ENCODE results near the gene ADAT1. TPM values are rescaled to one million over a fixed set of nuclear protein-coding genes. Genes with fewer than 3 reads are reported as not detected.
"Not testable (repeated sequence)": the region's sequence is repeated elsewhere in the genome, so short reads cannot be mapped to it uniquely, and the experiment has no call there.

The ADAT1 gene
- total and polyA plus RNA-seq, 2 donors (not counting 1 experiment from before 2014, with no cell fraction given): 28.4 to 71.2 TPM

DNA sequence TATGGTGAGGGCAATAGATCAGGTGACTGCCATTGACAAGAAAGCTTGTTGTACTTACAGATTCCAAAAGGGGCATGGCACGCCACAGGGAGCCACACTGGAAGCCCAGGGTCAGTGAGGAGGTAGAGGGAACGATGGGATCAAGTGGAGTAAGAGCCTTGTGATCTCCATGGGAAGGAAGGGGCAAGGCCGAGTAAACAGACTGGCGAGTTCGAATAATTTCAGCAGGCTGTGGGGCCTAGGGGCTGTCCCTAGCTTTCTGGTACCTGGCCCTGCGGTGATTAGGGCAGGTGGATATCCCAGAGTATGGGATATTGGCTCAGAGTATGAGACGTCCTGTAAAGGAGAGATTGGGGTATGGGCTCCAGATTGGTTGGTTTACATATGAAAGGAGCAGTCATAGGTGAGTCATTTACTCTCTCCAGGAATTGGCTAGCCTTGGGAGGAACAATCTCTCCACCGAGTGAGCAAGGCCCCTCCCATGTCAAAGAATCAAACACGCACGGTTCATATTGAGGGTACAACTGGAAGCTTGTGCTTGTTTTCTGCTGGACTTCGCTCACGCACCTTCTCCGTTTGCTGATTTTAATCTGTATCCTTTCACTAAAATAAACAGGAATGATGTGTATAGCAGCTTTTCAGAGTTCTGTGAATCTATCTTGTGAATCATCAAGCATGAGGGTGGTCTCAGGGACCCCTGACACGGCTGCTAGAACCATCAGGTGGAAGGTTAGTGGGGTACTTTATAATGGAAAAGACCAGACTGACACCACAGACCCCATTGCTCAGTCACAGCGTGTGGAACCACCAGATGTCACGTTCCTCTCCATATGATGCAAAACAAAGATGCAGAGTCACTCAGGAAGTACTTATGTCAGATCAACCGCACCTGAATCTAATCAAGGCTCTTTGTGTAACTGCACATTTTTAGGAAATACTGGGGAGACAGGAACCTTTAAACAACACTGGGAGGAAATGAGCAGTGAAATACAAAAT, 29.0 kb downstream of the ADAT1 start:
- DNase-seq: no peak
- TF ChIP-seq EZH2 (IDR thresholded peaks at IDR 0.05; ENCODE audit: borderline replicate concordance, insufficient read depth, low read depth, low read length, poor library complexity, severe bottlenecking): no peak
- TF ChIP-seq, protein P1, sequence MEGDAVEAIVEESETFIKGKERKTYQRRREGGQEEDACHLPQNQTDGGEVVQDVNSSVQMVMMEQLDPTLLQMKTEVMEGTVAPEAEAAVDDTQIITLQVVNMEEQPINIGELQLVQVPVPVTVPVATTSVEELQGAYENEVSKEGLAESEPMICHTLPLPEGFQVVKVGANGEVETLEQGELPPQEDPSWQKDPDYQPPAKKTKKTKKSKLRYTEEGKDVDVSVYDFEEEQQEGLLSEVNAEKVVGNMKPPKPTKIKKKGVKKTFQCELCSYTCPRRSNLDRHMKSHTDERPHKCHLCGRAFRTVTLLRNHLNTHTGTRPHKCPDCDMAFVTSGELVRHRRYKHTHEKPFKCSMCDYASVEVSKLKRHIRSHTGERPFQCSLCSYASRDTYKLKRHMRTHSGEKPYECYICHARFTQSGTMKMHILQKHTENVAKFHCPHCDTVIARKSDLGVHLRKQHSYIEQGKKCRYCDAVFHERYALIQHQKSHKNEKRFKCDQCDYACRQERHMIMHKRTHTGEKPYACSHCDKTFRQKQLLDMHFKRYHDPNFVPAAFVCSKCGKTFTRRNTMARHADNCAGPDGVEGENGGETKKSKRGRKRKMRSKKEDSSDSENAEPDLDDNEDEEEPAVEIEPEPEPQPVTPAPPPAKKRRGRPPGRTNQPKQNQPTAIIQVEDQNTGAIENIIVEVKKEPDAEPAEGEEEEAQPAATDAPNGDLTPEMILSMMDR (IDR thresholded peaks at IDR 0.05): no peak
- no peak overlapping the region for H2AFZ ChIP-seq (ENCODE audit: insufficient read depth, low read depth, low read length, poor library complexity, severe bottlenecking)
- ChIA-PET CTCF (interaction anchor here (1.3 kb wide), 1 partner anchor 10 kb away, joined by 3 read pairs; no protein-coding TSS in a partner anchor), POLR2A (interaction anchor here (0.6 kb wide), 1 partner anchor 52 kb away, joined by 3 read pairs; no protein-coding TSS in a partner anchor)
- H3K4me3 ChIP-seq (ENCODE audit: control extremely low read depth in 1 of 5, extremely low read depth in 1 of 5, insufficient read depth in 1 of 5, low read depth in 2 of 5, low read length in 4 of 5): no peak overlapping the region
- no peak overlapping the region for H3K4me2 ChIP-seq (replicated peaks; ENCODE audit: low read depth, low read length, poor library complexity, severe bottlenecking)
- no peak for ATAC-seq (ENCODE audit: low read depth)
- Mint-ChIP-seq H3K4me3 (no peak overlapping the region), H3K4me1 (no peaks in the 10 kb centered on the region), H3K27me3 (no peaks in the 10 kb centered on the region), H3K27ac (no peak overlapping the region), H3K9me3 (ENCODE audit: insufficient read depth) (no peaks in the 10 kb centered on the region)
- no peaks in the 10 kb centered on the region for H3K27me3 ChIP-seq (replicated peaks in 1 of 4; ENCODE audit: control extremely low read depth in 1 of 4, control insufficient read depth in 3 of 4, insufficient read depth in 4 of 4, low read length in 3 of 4)
- no peaks in the 10 kb centered on the region for H3K4me1 ChIP-seq (ENCODE audit: control insufficient read depth in 2 of 2, insufficient read depth in 2 of 2, low read length in 2 of 2)
- H3K36me3 ChIP-seq (replicated peaks in 1 of 2; ENCODE audit: control extremely low read depth in 1 of 2, control insufficient read depth in 1 of 2, extremely low read depth in 1 of 2, insufficient read depth in 2 of 2, low read length in 1 of 2): no peaks in the 10 kb centered on the region
- intact Hi-C loops (cut with micrococcal nuclease): no loop called here
- no peaks in the 10 kb centered on the region for H3K9me3 ChIP-seq (ENCODE audit: control extremely low read depth in 1 of 3, control insufficient read depth in 2 of 3, insufficient read depth in 1 of 3, low read length in 2 of 3)
- H4K20me1 ChIP-seq (ENCODE audit: control insufficient read depth, insufficient read depth, low read length, poor library complexity, severe bottlenecking): no peaks in the 10 kb centered on the region
- no peak overlapping the region for H3K27ac ChIP-seq (ENCODE audit: low read length in 2 of 2)
- 82% methylated on average over 10 of the region's 17 CpGs for WGBS (ENCODE audit: insufficient coverage)
- H3K9ac ChIP-seq (ENCODE audit: low read length): no peak overlapping the region
- H3K79me2 ChIP-seq (ENCODE audit: control insufficient read depth, insufficient read depth, low read length): no peaks in the 10 kb centered on the region

DNA sequence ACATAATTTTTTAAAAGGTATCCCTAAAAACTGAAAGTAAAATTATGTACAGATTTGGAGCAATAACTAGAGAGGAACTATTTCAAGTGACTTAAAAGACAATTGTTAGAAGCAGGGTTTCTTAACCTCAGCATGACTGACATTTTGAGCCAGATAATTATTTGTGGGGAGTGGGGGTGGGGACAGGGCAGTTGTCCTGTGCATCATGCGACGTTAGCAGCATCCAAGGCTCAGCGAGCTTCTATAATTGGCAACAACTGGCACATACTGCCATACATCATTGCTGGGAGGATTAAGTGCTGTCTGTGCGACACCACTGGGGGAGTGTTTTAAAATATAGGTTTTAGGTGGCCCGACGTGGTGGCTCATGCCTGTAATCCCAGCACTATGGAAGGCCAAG, 29.8 kb downstream of the ADAT1 start:
- Histone ChIP-seq H3K9me3 (ENCODE audit: control extremely low read depth in 1 of 3, control insufficient read depth in 2 of 3, insufficient read depth in 1 of 3, low read length in 2 of 3) (no peaks in the 10 kb centered on the region), H2AFZ (ENCODE audit: insufficient read depth, low read depth, low read length, poor library complexity, severe bottlenecking) (no peak overlapping the region), H3K27ac (ENCODE audit: low read length in 2 of 2) (no peak overlapping the region), H3K79me2 (ENCODE audit: control insufficient read depth, insufficient read depth, low read length) (no peaks in the 10 kb centered on the region), H3K4me3 (ENCODE audit: control extremely low read depth in 1 of 5, extremely low read depth in 1 of 5, insufficient read depth in 1 of 5, low read depth in 2 of 5, low read length in 4 of 5) (no peak overlapping the region), H3K4me1 (ENCODE audit: control insufficient read depth in 2 of 2, insufficient read depth in 2 of 2, low read length in 2 of 2) (no peaks in the 10 kb centered on the region), H3K36me3 (replicated peaks in 1 of 2; ENCODE audit: control extremely low read depth in 1 of 2, control insufficient read depth in 1 of 2, extremely low read depth in 1 of 2, insufficient read depth in 2 of 2, low read length in 1 of 2) (no peaks in the 10 kb centered on the region), H4K20me1 (ENCODE audit: control insufficient read depth, insufficient read depth, low read length, poor library complexity, severe bottlenecking) (no peaks in the 10 kb centered on the region), H3K4me2 (replicated peaks; ENCODE audit: low read depth, low read length, poor library complexity, severe bottlenecking) (no peak overlapping the region), H3K27me3 (replicated peaks in 1 of 4; ENCODE audit: control extremely low read depth in 1 of 4, control insufficient read depth in 3 of 4, insufficient read depth in 4 of 4, low read length in 3 of 4) (no peaks in the 10 kb centered on the region), H3K9ac (ENCODE audit: low read length) (no peak overlapping the region)
- ATAC-seq (ENCODE audit: low read depth) (no peak), DNase-seq (no peak)
- intact Hi-C loops (cut with micrococcal nuclease): no loop called here
- no peak for TF ChIP-seq EZH2 (IDR thresholded peaks at IDR 0.05; ENCODE audit: borderline replicate concordance, insufficient read depth, low read depth, low read length, poor library complexity, severe bottlenecking)
- TF ChIP-seq, protein P1 (IDR thresholded peaks at IDR 0.05): no peak
- Mint-ChIP-seq H3K4me1 (no peaks in the 10 kb centered on the region), H3K9me3 (ENCODE audit: insufficient read depth) (no peaks in the 10 kb centered on the region), H3K27me3 (no peaks in the 10 kb centered on the region), H3K4me3 (no peak overlapping the region), H3K27ac (no peak overlapping the region)
- POLR2A ChIA-PET: no interaction called here
- CTCF ChIA-PET: interaction anchor here (1.3 kb wide), 1 partner anchor 9 kb away, joined by 3 read pairs; no protein-coding TSS in a partner anchor
- WGBS (ENCODE audit: insufficient coverage): 81% methylated on average over 4 of the region's 6 CpGs

DNA sequence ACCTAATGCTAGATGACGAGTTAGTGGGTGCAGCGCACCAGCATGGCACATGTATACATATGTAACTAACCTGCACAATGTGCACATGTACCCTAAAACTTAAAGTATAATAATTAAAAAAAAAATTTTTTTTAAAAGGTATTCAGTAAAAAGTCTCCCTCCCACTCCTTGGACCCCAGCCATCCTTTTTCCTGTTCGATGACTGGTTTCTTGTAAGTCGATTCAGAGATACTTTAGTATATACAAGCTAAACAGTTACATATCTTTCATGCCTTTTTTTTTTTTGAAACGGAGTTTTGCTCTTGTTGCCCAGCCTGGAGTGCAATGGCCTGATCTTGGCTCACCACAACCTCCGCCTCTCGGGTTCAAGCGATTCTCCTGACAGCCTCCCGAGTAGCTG, 31.2 kb downstream of the ADAT1 start:
- H3K4me1 ChIP-seq (ENCODE audit: control insufficient read depth in 2 of 2, insufficient read depth in 2 of 2, low read length in 2 of 2); H3K4me3 Mint-ChIP-seq; H2AFZ ChIP-seq (ENCODE audit: insufficient read depth, low read depth, low read length, poor library complexity, severe bottlenecking); H3K27ac ChIP-seq (ENCODE audit: low read length in 2 of 2); ATAC-seq (ENCODE audit: low read depth); H3K79me2 ChIP-seq (ENCODE audit: control insufficient read depth, insufficient read depth, low read length); H3K9me3 ChIP-seq (ENCODE audit: control extremely low read depth in 1 of 3, control insufficient read depth in 2 of 3, insufficient read depth in 1 of 3, low read length in 2 of 3); H3K27ac Mint-ChIP-seq; H3K4me2 ChIP-seq (replicated peaks; ENCODE audit: low read depth, low read length, poor library complexity, severe bottlenecking); H3K36me3 ChIP-seq (replicated peaks in 1 of 2; ENCODE audit: control extremely low read depth in 1 of 2, control insufficient read depth in 1 of 2, extremely low read depth in 1 of 2, insufficient read depth in 2 of 2, low read length in 1 of 2); H3K4me3 ChIP-seq (ENCODE audit: control extremely low read depth in 1 of 5, extremely low read depth in 1 of 5, insufficient read depth in 1 of 5, low read depth in 2 of 5, low read length in 4 of 5); H3K9me3 Mint-ChIP-seq (ENCODE audit: insufficient read depth); H3K27me3 Mint-ChIP-seq; intact Hi-C loops (cut with micrococcal nuclease); DNase-seq; H3K4me1 Mint-ChIP-seq; H3K9ac ChIP-seq (ENCODE audit: low read length); CTCF ChIA-PET; H4K20me1 ChIP-seq (ENCODE audit: control insufficient read depth, insufficient read depth, low read length, poor library complexity, severe bottlenecking); H3K27me3 ChIP-seq (replicated peaks in 1 of 4; ENCODE audit: control extremely low read depth in 1 of 4, control insufficient read depth in 3 of 4, insufficient read depth in 4 of 4, low read length in 3 of 4): not testable (repeated sequence)
- 96% methylated on average over 5 of the region's 9 CpGs for WGBS (ENCODE audit: insufficient coverage)
- POLR2A ChIA-PET: interaction anchor here (0.6 kb wide), 1 partner anchor 1272 kb away, joined by 6 read pairs; no protein-coding TSS in a partner anchor

Measured in B cell (primary cell).